Cardiac atrium fibroblast (primary cell): ENCODE data around the gene GLRX3. TPM values are rescaled to one million over a fixed set of nuclear protein-coding genes. Genes with fewer than 3 reads are reported as not detected.

Source experiments
- total RNA-seq: library from RNA; depleted of rRNA; stranded (reverse); fragments of >200 nt; gene quantifications from 2 replicates; pipeline ENCODE4 v1.2.3, GENCODE V29; 2015

GLRX3 gene
- 55.4 and 66.4 TPM in 2 replicates for total RNA-seq

GRCh38 chr10:130136226-130137089 lies at the start of gene GLRX3:
GLRX3 (plus strand) TSS chr10:130136391; CDS start chr10:130136421, 30 bp downstream.

GRCh38 chr10:130110246-130111112 lies 25.7 kb upstream of the GLRX3 start, which contains the start of gene C10orf143:
C10orf143 (minus strand) TSS chr10:130110830; CDS start chr10:130110772, 58 bp downstream.

Other genes starting within 250 kb of the GLRX3 start
- 21.1 and 38.5 TPM in 2 replicates for gene EBF3, start 172.1 kb upstream of the GLRX3 start, total RNA-seq
- 1.6 TPM in 1 of 2 replicates, not detected in the other for gene C10orf143, start 25.6 kb upstream of the GLRX3 start, total RNA-seq